Measurements from ENCODE around the gene S100PBP.

Gene S100PBP

GRCh38 chr1:32831878-32832277 is 14.4 kb downstream of the S100PBP start:
- TF ChIP-seq TAF1 (IDR thresholded peaks at IDR 0.05; ENCODE audit: borderline replicate concordance, insufficient read depth, low read length) (no peak), SIN3A (IDR thresholded peaks at IDR 0.05; ENCODE audit: borderline replicate concordance, insufficient read depth, low read length) (no peak), FOXP2 (optimal IDR thresholded peaks at IDR 0.05; ENCODE audit: borderline replicate concordance, extremely low read depth, extremely low read length, insufficient read depth) (no peak), REST (IDR thresholded peaks at IDR 0.05; ENCODE audit: insufficient read depth in 1 of 2, low read depth in 2 of 2, low read length in 2 of 2) (no peak), POLR2AphosphoS5 (IDR thresholded peaks at IDR 0.05; ENCODE audit: low read depth, low read length) (no peak)

GRCh38 chr1:32848354-32849063 is 31.1 kb downstream of the S100PBP start:
- no peak for TF ChIP-seq TAF1 (IDR thresholded peaks at IDR 0.05; ENCODE audit: borderline replicate concordance, insufficient read depth, low read length)
- TF ChIP-seq REST (IDR thresholded peaks at IDR 0.05; ENCODE audit: insufficient read depth in 1 of 2, low read depth in 2 of 2, low read length in 2 of 2): no peak
- no peak for TF ChIP-seq SIN3A (IDR thresholded peaks at IDR 0.05; ENCODE audit: borderline replicate concordance, insufficient read depth, low read length)
- TF ChIP-seq FOXP2 (optimal IDR thresholded peaks at IDR 0.05; ENCODE audit: borderline replicate concordance, extremely low read depth, extremely low read length, insufficient read depth): no peak
- no peak for TF ChIP-seq POLR2AphosphoS5 (IDR thresholded peaks at IDR 0.05; ENCODE audit: low read depth, low read length)

- TF ChIP-seq TAF1 (IDR thresholded peaks at IDR 0.05; ENCODE audit: borderline replicate concordance, insufficient read depth, low read length) (no peak), REST (IDR thresholded peaks at IDR 0.05; ENCODE audit: insufficient read depth in 1 of 2, low read depth in 2 of 2, low read length in 2 of 2) (no peak; a peak in 1 of 4 replicates), SIN3A (IDR thresholded peaks at IDR 0.05; ENCODE audit: borderline replicate concordance, insufficient read depth, low read length) (no peak), FOXP2 (optimal IDR thresholded peaks at IDR 0.05; ENCODE audit: borderline replicate concordance, extremely low read depth, extremely low read length, insufficient read depth) (no peak), POLR2AphosphoS5 (IDR thresholded peaks at IDR 0.05; ENCODE audit: low read depth, low read length) (no peak)
Observed at GRCh38 chr1:32855861-32856617, 38.6 kb downstream of the S100PBP start.

- no peak for TF ChIP-seq SIN3A (IDR thresholded peaks at IDR 0.05; ENCODE audit: borderline replicate concordance, insufficient read depth, low read length)
- TF ChIP-seq POLR2AphosphoS5 (IDR thresholded peaks at IDR 0.05; ENCODE audit: low read depth, low read length): no peak
- TF ChIP-seq FOXP2 (optimal IDR thresholded peaks at IDR 0.05; ENCODE audit: borderline replicate concordance, extremely low read depth, extremely low read length, insufficient read depth): no peak
- no peak for TF ChIP-seq REST (IDR thresholded peaks at IDR 0.05; ENCODE audit: insufficient read depth in 1 of 2, low read depth in 2 of 2, low read length in 2 of 2)
- no peak for TF ChIP-seq TAF1 (IDR thresholded peaks at IDR 0.05; ENCODE audit: borderline replicate concordance, insufficient read depth, low read length)
Observed at GRCh38 chr1:32858136-32858535, 40.7 kb downstream of the S100PBP start.
